Measurements from ENCODE around the gene RBMS3.

Gene RBMS3

DNA sequence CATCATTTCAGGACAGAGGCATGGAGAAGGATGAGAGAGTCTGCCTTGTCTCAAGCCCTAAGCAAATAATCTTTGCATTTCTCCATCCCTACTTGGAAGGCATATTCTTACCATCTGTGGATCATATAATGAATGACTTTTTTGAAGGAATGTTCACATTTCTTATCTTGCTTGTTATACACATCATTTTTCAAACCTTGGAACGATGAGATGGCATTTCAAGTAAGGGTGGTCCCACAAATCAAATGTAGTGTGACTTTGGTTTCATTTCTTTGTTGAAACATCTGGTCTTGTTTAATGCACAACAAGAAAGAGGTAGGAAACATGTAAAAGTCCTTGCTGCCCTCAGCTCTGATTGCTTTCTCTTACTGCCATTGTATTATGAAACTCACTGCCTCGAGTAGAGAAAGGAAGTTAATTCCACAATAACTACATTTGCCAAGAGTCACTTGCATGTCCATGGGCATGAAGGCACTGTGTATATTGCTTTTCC lies 32.1 kb downstream of the RBMS3 start:
- DNase-seq (ENCODE audit: extremely low spot score), result no peak
- ChIA-PET CTCF (no interaction called here), POLR2A (no interaction called here)
- TF ChIP-seq, protein P1, sequence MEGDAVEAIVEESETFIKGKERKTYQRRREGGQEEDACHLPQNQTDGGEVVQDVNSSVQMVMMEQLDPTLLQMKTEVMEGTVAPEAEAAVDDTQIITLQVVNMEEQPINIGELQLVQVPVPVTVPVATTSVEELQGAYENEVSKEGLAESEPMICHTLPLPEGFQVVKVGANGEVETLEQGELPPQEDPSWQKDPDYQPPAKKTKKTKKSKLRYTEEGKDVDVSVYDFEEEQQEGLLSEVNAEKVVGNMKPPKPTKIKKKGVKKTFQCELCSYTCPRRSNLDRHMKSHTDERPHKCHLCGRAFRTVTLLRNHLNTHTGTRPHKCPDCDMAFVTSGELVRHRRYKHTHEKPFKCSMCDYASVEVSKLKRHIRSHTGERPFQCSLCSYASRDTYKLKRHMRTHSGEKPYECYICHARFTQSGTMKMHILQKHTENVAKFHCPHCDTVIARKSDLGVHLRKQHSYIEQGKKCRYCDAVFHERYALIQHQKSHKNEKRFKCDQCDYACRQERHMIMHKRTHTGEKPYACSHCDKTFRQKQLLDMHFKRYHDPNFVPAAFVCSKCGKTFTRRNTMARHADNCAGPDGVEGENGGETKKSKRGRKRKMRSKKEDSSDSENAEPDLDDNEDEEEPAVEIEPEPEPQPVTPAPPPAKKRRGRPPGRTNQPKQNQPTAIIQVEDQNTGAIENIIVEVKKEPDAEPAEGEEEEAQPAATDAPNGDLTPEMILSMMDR (IDR thresholded peaks at IDR 0.05; ENCODE audit: control extremely low read depth, extremely low read depth, low read depth, missing control alignments), result no peak

GRCh38 chr3:29313981-29314726 lies 33.3 kb downstream of the RBMS3 start:
- ChIA-PET POLR2A (no interaction called here), CTCF (interaction anchor here (0.9 kb wide), 1 partner anchor 15 kb away, joined by 3 read pairs; no protein-coding TSS in a partner anchor)
- TF ChIP-seq, protein P1 (IDR thresholded peaks at IDR 0.05; ENCODE audit: control extremely low read depth, extremely low read depth, low read depth, missing control alignments), result no peak
- no peak for DNase-seq (ENCODE audit: extremely low spot score)

DNA sequence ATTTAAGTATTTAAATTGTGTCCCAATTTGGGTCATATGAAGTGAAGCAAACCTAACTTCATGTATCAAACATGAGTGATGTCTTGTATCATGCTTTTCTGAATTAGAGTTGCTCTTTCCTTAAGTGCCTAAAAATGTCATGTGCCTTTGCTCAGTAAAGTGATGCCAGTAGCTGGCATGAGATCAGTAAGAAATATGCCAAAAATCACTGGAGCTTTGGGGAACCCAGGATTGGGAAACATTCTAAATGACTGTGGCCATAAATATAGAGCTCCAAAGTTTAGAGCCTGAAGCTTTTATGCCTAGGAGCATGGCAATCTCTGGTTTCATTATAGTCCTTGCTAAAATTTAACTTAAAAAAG lies 33.8 kb downstream of the RBMS3 start:
- ChIA-PET CTCF (no interaction called here), POLR2A (no interaction called here)
- DNase-seq (ENCODE audit: extremely low spot score), result no peak
- TF ChIP-seq, protein P1 (IDR thresholded peaks at IDR 0.05; ENCODE audit: control extremely low read depth, extremely low read depth, low read depth, missing control alignments), result no peak

DNA sequence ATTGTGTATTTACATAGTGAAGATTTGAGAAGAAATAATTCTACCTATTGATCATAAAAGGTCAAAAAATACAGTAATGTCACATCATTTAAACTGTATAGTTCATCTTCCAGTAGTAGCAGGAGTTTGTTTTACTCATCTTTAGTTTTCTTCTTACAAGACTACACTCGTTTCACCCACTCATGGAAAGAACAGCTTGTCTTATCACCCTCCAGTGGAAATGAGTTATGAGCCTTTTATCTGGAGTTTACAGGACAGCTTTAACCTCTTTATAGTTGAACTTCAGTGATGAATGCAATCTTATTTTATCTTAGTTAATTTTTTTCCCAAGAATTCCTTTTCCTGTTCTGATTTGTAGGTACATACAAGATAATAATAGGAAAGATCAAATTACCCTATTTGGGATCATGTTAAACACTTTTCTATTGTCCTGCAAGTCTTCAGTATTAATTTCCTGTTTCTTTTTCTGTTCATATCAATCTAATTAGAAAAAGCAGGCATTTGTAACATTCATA lies 36.8 kb downstream of the RBMS3 start:
- ChIA-PET CTCF (interaction anchor here (1.4 to 2.9 kb wide), 2 partner anchors 17 to 38 kb away, joined by 3 to 6 read pairs; no protein-coding TSS in a partner anchor), POLR2A (no interaction called here)
- DNase-seq (ENCODE audit: extremely low spot score), result no peak
- TF ChIP-seq, protein P1 (IDR thresholded peaks at IDR 0.05; ENCODE audit: control extremely low read depth, extremely low read depth, low read depth, missing control alignments), result no peak

DNA sequence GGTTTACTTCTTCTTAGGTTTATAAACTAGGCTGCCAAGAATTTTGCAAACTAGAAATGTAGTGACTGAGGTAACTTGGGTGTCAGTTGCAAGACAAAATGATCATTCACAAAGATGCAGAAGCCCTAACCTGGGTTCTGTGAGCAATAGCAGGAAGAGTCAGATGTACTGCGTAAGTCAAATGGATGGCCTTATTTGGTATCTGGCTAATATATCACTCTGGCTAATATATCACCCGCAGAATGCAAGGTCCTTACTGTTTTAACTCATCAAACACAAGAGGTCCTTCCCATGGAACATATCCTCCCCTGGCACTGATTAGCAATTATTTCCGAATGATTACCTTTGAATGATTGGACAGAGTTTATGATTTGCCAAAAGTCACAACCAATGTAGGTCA lies 37.4 kb downstream of the RBMS3 start:
- TF ChIP-seq, protein P1 (IDR thresholded peaks at IDR 0.05; ENCODE audit: control extremely low read depth, extremely low read depth, low read depth, missing control alignments), result no peak
- no peak for DNase-seq (ENCODE audit: extremely low spot score)
- ChIA-PET POLR2A (no interaction called here), CTCF (interaction anchor here (1.3 to 2.9 kb wide), 2 partner anchors 10 to 16 kb away, joined by 3 to 6 read pairs; no protein-coding TSS in a partner anchor)

DNA sequence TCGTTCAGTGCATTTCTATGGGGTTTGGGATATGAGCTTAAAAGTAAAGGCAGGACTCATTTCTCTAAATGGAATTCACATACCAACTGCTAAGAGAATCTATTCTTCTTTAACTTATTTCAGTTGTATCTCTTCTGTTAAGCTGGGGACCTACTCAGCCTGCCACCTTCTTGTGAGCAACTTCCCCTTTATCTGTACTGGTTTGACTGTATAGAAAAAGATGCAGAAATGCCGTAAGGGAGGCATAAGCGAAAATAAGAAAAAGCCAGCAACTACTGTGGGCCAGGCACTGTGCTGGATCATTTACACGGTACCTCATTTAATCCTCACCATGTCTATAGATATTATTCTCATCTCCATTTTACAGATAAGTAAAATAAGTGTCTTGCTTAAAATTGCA lies 38.4 kb downstream of the RBMS3 start:
- CTCF ChIA-PET, result interaction anchor here (1.0 to 2.9 kb wide), 5 partner anchors 9 to 30 kb away, joined by 3 to 6 read pairs (median 3); no protein-coding TSS in a partner anchor
- TF ChIP-seq, protein P1 (IDR thresholded peaks at IDR 0.05; ENCODE audit: control extremely low read depth, extremely low read depth, low read depth, missing control alignments), result no peak
- DNase-seq (ENCODE audit: extremely low spot score), result peak; percentile 6
- POLR2A ChIA-PET, result no interaction called here

All from GM10248 (cell line).